Activated CD8-positive, alpha-beta memory T cell treated with anti-CD3 and anti-CD28 coated beads, Interleukin-2, amount 50 U/mL, for 1 hour (primary cell): Measurements from ENCODE around the gene ALKBH3.

Experiments used
- DNase-seq: peaks from one replicate; pipeline ENCODE4 v3.0.0-alpha.2; 2020; ENCODE audit errors: extremely low read depth

The ALKBH3 gene

GRCh38 chr11:43922295-43922648 lies 41.6 kb downstream of the ALKBH3 start:
- DNase-seq, result no peak

GRCh38 chr11:43922744-43923405 lies 42.2 kb downstream of the ALKBH3 start:
- DNase-seq, result no peak

DNA sequence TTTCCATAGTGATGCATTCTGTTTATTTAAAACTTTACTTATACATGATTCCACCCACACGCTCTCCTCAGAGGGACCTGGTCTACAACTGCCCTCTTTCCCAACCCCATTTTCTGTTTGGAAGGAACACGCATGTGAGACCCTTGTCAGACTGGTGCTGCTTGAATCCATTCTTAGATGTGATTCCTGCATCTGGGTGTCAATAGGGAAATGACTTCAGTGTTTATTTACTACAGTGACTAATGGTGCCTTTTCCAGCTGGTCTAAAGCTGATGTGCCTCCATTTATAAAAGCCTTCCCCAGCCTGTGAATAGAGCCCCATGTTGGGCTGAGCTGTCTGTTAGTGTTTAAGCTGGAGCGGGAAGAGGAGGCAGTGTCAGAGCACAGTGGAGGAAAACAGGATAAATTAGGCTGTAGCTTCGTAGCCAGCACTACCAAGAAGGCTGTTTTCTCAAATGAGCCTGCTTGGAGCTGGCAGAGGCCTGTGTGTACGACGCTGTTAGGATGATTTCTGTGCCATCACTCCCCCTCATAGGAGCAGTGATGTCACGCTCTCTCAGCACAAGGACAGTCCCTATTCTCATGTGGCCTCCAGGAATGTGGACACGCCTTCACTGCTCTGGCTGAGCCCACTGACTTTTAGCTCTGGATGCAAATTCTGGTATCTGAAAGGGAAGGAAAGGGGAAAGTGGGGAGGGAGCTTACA lies 42.9 kb downstream of the ALKBH3 start:
- no peak for DNase-seq

- no peak for DNase-seq
These were observed 43.7 kb downstream of the ALKBH3 start for GRCh38 chr11:43924112-43924855.

DNA sequence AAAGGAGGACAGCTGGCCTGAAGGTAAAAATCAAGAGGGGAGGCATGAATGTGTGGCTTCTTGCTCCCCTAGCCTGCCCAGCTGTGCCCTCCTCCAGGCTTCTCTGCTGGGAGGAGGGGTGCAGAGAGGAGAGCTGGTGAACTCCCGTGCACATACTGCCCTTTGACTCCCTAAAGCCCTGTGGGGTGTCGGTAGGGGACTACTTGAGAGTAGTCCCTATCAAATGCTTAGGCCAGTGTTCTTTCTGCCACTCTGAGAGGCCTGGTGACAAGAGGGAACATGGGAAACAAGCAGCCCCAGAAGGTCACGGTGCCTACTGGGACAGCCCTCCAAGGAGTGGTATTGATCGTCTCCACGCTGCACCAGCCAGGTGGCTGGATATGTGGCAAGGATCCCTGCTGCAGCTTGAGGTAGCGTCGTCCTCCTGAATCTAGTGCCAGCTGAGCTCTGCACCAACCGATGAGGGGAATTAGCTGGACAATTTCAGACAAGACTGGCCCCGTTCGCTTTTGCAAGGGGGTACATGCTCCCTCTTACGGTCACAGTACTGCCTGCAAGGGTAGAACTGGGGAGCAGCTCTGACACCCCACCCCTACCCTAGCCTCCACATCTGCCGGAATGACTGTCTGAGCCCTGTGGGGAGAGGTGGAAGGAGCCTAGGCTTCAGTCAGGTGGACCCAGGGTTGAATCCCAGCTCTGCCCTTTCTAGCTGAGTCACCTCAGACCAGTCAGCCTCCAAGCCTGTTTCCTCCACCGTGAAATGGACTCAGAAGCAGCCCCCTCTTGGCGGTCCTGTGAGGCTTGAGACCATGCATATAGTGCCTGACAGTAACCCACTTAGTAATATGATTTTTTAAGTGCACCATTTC lies 44.7 kb downstream of the ALKBH3 start:
- DNase-seq, result no peak

DNA sequence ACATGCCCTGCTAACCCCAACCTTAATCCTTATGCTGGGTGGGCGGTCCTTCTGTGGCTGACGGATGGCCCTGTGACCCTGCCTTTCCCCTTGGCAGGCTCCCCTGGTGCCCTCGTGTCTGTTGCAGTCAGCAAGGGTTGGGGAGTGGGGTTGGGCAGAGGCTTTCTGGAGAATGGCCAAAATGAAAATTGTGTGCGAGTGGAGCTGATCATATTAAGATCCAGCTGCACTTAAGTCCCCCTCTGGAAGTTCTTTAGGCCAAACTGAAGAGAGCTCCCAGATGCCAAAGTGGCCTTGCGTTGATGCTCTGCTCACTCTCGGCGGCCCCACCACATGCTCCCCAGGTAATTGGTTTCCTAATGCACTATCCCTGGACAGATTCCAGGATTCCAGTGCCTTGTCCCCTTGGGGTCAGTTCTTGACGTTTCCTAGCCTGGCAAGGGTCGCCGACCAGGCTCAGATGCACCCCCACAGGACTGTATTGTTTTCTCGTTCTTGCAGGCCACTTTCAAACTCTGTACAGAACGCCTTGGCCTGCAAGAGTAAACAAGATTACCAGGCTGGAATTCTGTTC lies 45.4 kb downstream of the ALKBH3 start:
- DNase-seq, result no peak

DNA sequence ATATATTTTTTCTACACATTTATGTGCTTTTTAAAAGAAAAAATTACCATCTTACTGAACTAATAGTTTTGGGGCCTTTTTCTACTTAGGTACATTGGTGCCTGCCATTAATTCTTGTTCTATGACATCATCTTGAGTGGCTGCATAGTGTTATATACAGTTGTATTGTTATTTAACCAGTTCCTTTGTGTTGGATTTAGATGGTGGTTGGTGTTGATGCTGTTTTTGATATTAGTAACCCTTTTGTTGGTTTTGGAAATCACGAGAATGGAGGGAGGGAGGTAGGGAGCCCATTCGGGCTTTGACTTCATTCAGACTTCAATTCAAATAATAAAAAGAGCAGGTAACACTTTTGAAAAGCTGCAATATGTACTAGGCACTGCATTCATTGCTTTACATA lies 46.4 kb downstream of the ALKBH3 start:
- DNase-seq, result no peak

DNA sequence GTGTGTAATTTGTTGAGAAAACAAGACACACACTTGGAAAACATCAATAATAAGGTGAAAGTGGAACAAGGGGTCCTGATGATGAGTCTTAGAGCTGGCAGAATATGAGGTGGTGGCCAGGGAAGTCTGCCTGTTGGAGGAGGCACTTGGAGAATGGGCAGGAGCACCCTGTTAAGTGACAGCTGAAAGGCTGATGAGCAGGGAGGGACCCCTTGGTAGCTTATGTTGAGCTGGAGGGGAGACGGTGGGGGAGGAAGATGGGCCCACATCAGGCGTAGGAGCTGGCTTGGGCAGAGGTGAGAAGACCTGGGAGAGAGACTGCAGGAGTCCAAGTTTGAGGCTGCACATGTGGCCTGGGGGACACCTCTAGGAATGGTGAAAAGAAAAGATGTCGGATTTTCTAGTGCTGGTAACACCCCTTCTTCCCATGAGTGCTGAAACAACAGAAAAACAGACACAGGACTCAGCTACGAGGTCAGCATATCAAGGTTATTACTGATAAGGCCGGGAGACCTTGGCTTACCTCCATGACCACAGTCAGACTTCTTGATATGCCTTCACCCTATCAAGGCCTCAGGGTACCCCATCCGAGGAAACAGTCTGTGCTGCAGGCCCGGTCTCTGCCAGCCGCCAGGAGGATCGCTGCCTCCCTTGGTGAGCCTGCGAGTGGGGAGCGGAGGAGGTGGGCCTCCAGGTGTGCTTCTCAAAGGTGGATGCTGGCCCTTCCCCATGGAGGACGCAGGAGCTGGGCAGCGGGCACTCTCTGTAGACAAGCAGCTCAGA lies 47.5 kb downstream of the ALKBH3 start:
- no peak for DNase-seq

DNA sequence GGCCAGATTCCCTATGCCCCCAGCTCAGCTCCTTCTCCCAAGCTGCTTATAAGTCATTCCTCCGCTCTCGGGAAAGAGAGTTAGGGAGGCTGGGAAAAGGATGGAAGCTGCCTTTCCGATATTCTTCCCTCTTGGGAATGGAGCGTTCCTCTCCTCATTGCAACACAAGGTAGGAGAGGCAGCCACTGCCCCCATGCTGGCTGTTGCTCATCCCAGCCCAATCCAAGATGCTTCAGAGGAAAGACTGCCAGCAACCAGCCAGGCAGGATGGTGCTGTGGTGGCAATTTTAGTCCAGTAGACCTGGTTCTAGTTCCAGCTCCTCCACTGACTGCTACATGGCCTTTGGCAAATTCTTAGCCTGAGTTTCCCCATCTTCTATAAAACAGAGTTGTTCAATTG lies 48.1 kb downstream of the ALKBH3 start:
- no peak for DNase-seq

- DNase-seq, result no peak
These were observed 50.5 kb downstream of the ALKBH3 start for GRCh38 chr11:43930868-43931716.

DNA sequence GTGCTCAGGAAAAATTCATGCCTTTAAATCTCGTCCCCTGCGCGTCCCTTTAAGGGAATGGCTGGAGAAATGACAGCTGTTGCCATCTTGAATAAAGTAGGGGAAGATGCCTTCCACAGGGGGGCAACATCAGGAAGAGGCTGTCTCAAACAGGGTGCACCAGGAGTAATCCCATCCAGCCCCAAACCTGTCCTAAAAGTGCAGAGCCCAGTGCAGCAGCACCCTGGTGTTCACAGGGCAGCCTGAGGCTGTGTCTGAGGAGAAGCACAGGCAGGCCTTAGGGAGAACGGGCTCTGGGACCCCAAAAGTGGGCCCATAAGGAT lies 51.0 kb downstream of the ALKBH3 start:
- no peak for DNase-seq

GRCh38 chr11:43933226-43933607 lies 52.6 kb downstream of the ALKBH3 start:
- no peak for DNase-seq

DNA sequence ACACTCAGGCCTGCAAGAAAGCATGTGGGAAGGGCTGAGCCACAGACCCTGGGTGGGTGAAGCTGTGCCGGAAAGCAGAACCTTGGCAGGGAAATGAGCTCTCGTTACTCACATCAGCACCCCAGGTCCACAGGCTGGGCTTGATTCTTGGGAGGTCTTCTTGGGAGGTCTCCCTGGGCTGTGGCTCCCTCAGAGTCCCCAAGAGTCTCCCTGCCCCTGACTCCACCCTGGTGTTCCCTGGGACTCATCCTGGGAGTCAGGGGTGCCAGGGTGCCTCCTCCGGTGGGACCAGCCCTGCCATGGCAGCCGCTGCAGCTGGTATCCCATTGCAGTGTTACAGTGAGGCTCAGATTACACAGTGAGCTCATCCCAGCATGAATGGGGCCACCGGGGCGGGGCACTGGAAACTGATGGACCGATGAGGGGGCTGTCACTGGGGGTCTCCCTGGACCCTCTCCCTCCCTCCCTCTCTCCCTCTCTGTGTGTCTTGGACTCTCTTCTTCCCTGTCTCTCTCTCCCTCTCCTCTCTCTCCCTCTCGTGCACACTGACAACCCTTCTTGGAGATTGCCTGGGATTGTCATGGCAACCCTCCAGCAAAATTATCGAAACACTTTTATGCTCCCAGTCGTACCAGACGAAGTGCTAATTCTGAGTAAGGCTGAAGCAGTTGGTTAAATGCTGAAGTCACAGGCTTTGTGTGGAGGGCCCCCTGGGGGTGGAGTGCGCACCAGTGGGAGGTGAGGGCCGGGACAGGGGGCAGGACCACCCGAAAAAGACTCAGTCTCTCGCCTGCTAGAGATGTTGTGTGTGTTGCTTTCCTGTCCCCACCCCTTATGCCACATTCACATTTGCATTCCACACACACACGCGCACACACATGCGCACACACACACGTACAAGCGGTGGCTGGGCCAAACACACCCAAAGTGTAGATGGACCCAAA lies 53.2 kb downstream of the ALKBH3 start:
- no peak for DNase-seq

DNA sequence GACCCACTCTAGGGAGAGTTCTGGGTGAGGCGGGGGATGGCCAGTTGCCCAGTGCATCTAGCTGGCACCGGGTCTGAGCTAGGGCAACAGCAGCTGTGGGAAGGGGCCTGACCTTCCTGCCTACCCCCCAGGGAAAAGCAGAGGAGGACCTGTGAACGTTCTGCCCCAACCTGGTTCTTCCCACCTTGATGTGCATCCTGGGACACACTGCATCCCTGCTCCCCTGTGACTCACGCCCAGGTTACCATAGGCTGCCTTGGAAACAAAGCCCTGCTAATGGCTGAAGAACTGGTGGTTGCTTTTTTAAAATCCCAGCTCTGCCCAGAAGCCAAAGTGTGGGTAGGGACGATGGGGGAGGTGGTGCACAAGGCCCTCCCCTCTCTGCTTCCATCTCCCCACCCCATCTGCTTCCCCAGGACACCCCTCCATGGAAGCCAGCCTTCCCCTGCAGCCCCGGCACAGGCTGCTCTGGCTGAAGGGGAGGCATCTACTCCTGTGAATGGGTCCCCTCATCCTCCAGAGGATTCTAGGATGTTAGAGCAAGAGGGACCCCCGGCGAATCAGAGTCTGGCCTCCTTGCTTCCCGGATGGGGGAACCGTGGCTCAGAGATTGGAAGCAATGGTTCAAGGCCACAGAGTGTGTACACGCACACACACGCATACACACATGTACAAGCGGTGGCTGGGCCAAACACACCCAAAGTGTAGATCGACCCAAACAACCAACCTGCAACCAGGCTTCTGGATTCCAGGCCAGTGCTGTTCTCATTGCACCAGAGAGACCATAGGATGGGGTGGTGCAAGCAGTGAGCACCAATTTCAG lies 54.2 kb downstream of the ALKBH3 start:
- no peak for DNase-seq

- DNase-seq, result no peak
These were observed 54.9 kb downstream of the ALKBH3 start for GRCh38 chr11:43935424-43935979.

- DNase-seq, result no peak
These were observed 55.4 kb downstream of the ALKBH3 start for GRCh38 chr11:43936076-43936475.

DNA sequence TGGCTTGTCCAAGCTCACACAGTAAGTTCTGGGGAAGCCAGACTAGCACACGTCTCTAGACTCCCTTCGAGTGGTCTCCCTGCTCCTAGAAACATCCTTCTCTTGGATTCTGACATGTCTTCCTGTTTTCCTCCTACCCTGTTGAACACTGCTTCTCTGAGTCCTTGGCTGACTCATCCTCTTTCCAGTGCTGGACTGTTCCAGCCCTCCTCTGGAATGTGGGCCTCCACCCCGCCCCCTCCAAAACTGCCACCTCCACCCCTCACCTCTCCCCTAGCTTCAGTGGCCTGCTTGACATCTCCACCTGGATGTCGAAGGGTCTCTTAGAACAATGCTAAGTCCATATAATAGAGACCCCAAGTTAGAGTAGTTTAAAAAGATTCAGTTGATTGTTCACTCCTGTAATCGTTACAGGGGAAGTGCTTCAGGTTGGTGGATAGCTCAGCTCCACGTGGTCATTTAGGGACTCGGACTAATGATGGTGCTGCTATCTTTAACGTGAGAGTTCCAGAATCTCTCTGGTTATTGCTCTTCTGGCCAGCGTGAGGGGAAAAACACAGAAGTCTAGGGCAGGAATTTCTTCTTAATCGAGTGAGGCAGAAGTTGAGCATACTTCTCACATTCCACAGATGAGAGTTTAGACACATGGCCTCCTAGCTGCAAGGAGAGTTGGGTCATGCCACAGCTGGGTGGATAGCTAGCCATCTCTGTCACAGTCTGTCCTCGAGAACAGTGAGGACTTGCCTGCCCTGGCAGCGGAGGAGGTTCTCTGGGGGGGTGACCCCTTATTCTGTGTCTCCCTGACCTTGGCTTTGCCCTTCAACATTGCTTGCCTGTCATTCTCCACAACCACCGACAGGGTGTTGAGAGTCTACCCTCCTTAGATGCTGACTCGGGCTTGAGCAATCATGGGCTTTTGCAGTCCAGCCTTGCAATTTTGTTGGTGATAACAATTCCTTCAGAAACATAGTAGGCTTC lies 57.1 kb downstream of the ALKBH3 start:
- no peak for DNase-seq
